WI38 (cell line): ENCODE results near the gene CXCL8.
A peak's percentile ranks its signal among the peaks of the same experiment; 100 is the strongest.

Source experiments
- H3K4me3 ChIP-seq: 2 replicates; pipeline ENCODE4 v1.5.1; 2011; ENCODE audit warnings: low read depth, mild to moderate bottlenecking, control low read depth, low read length
- CTCF ChIP-seq: IDR thresholded peaks from 2 replicates; pipeline ENCODE4 v1.5.1; 2012; ENCODE audit warnings: low read depth, mild to moderate bottlenecking, control low read depth, low read length

Gene CXCL8

DNA sequence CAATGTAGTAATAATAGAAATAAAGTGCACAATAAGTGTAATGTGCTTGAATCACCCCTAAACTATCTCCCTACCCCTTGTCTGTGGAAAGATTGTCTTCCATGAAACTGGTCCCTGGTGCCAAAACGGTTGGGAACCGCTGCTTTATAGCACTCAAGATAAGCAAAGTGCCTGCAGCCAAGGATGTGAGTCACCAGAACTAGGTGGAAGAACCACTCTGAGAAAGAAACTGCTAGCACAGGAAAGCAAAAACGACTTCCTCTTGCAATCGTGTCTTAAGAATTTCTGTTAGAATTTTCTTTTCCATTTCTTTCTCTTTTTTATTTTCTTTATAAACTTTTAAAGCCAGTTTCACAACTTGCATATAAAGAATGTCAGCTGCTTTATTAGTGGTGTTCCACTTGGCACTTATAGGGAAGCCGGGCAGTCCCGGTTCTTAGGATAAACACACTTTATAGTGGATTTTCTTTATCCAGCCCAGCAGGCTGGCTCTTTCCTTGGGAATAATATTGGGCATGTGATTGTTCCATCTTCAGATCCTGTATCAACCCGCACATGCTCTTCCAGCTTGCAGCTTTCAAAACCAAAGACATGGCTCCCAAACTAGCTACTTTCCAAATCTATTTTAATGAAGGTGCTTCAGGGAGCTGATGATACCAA lies 32.3 kb upstream of the CXCL8 start:
- peak overlapping the region; percentile 32 for H3K4me3 ChIP-seq
- TF ChIP-seq CTCF: no peak

DNA sequence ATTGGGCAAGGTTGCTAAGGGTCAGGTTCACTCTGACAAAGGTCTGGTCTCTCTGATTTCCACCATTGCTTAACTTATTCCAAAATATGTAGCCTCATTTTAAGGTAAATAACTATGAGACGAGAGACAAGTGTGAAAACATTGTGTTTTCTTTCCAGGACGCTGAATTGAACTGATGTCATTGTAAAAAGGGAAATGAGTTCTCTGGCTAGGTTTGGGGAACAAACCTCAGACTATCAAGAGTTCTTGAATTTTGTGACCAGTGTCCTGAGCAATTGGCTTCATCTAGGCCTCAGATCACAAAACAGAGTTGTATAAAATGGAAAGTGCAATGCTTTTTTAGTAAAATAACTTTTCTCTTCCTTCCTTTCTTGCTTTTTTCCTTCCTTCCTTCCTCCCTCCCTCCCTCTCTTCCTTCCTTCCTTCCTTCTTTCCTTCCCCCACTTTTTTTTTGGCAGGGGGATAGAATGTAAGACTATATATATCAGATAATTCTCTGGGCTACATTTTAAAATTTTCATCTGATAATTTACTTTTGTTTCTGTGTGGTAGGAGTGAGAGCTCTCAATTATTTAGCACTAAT lies 30.8 kb upstream of the CXCL8 start:
- TF ChIP-seq CTCF: no peak
- no peak overlapping the region for H3K4me3 ChIP-seq

DNA sequence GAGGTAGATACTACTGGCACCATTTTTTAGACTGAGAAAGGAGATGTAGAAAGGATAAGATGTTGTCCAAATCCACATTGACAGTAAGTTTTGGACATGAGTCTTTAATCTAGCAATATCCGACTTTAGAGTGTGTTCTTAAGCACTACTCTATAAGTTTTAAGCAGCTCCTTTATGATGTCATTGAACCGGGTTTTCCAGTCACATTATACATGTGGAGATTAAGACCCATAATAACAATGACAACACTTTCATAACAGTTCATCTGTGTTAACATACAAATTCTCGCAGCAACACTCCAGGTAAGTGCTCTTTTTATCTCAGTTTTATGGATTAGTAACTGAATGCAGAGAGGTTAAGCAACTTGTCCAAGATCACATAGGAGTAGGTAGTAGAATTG lies 30.3 kb upstream of the CXCL8 start:
- no peak overlapping the region for H3K4me3 ChIP-seq
- no peak for TF ChIP-seq CTCF

- H3K4me3 ChIP-seq: no peak overlapping the region
- no peak for TF ChIP-seq CTCF
Measured at GRCh38 chr4:73711989-73712388, 28.4 kb upstream of the CXCL8 start.

- no peak overlapping the region for H3K4me3 ChIP-seq
- no peak for TF ChIP-seq CTCF
Measured at GRCh38 chr4:73713650-73714049, 26.7 kb upstream of the CXCL8 start.

DNA sequence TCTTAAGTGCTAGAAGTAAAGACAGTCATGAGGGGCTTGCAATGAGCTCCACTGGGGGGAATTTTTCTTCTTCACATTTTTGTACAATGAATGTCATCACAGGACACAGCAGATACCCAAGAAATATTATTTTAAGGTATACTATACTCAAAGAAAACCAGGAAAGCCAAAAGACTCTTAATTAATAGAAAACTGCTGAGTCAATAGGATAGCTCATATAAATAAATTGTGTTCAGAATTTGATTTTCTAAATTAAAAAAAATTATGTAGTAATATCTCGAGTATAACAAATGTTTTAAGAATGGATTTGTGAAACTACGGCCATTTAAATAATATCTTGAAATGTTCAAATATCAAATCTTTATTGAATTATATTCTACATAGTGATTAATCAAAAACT lies 25.7 kb upstream of the CXCL8 start:
- H3K4me3 ChIP-seq: no peak overlapping the region
- TF ChIP-seq CTCF: no peak

- TF ChIP-seq CTCF: no peak
- no peak overlapping the region for H3K4me3 ChIP-seq
Measured at GRCh38 chr4:73715659-73716058, 24.7 kb upstream of the CXCL8 start.
